ENCODE data around the gene ILRUN. TPM values are rescaled to one million over a fixed set of nuclear protein-coding genes. Genes with fewer than 3 reads are reported as not detected.
A peak's percentile ranks its signal among the peaks of the same experiment; 100 is the strongest.
"Not testable (repeated sequence)": the region's sequence is repeated elsewhere in the genome, so short reads cannot be mapped to it uniquely, and the experiment has no call there.

ILRUN gene
- polyA plus RNA-seq, 1 donor (not counting 4 experiments of a cell fraction or from before 2014, with no cell fraction given), result 64.1 TPM

- peak; percentile 5 for FAIRE-seq
- H3K4me1 ChIP-seq (ENCODE audit: control insufficient read depth, extremely low read depth, insufficient read depth, low read length), result peaks cover 36% of the 10 kb centered on the region
These were observed 37.8 kb downstream of the ILRUN start for GRCh38 chr6:34658605-34659265.

GRCh38 chr6:34657979-34658480, 38.5 kb downstream of the ILRUN start:
- peak overlapping the region in 2 of 3 experiments; percentile 65 to 71 for H3K4me3 ChIP-seq (ENCODE audit: control insufficient read depth in 2 of 3, extremely low read depth in 1 of 3, insufficient read depth in 2 of 3, low read depth in 1 of 3, low read length in 3 of 3)
- peaks cover 10 to 11% of the 10 kb centered on the region in 2 experiments for H3K36me3 ChIP-seq (ENCODE audit: control insufficient read depth in 2 of 2, extremely low read depth in 1 of 2, insufficient read depth in 2 of 2, low read length in 2 of 2)
- H2AFZ ChIP-seq (ENCODE audit: control insufficient read depth, low read length), result peak overlapping the region; percentile 49
- H3K27ac ChIP-seq (ENCODE audit: control insufficient read depth, insufficient read depth, low read length), result peak overlapping the region; percentile 95
- H3K4me1 ChIP-seq (ENCODE audit: control insufficient read depth, extremely low read depth, insufficient read depth, low read length), result peaks cover 34% of the 10 kb centered on the region
- H3K9ac ChIP-seq (ENCODE audit: control insufficient read depth, extremely low read depth, insufficient read depth, low read length), result peak overlapping the region; percentile 79
- dilution Hi-C loops (cut with MboI; ENCODE audit: extremely low pct_ligation_motif_present, low sequenced_read_pairs); H4K20me1 ChIP-seq (ENCODE audit: control insufficient read depth, extremely low read depth, insufficient read depth, low read length); H3K9me3 ChIP-seq (ENCODE audit: control insufficient read depth, low read depth, low read length); FAIRE-seq; H3K27me3 ChIP-seq (ENCODE audit: control insufficient read depth, extremely low read depth, insufficient read depth, low read length); H3K9me1 ChIP-seq (ENCODE audit: control insufficient read depth, extremely low read depth, insufficient read depth, low read length); DNase-seq (ENCODE audit: low read depth, low spot score): not testable (repeated sequence)
- H3K79me2 ChIP-seq (ENCODE audit: control insufficient read depth, insufficient read depth, low read length), result peaks cover 83% of the 10 kb centered on the region
- H3K4me2 ChIP-seq (ENCODE audit: control insufficient read depth, extremely low read depth, insufficient read depth, low read depth, low read length), result peak overlapping the region; percentile 99

More at GRCh38 chr6:34658605-34659265, 37.8 kb downstream of the ILRUN start:
- dilution Hi-C loops (cut with MboI; ENCODE audit: extremely low pct_ligation_motif_present, low sequenced_read_pairs), result no loop called here
- Histone ChIP-seq H3K79me2 (ENCODE audit: control insufficient read depth, insufficient read depth, low read length) (peaks cover 85% of the 10 kb centered on the region), H3K27ac (ENCODE audit: control insufficient read depth, insufficient read depth, low read length) (peak overlapping the region; percentile 95), H3K9ac (ENCODE audit: control insufficient read depth, extremely low read depth, insufficient read depth, low read length) (no peak overlapping the region), H3K36me3 (ENCODE audit: control insufficient read depth in 2 of 2, extremely low read depth in 1 of 2, insufficient read depth in 2 of 2, low read length in 2 of 2) (peaks cover 5 to 6% of the 10 kb centered on the region in 2 experiments), H3K4me2 (ENCODE audit: control insufficient read depth, extremely low read depth, insufficient read depth, low read depth, low read length) (peak overlapping the region; percentile 43), H4K20me1 (ENCODE audit: control insufficient read depth, extremely low read depth, insufficient read depth, low read length) (no peaks in the 10 kb centered on the region), H3K27me3 (ENCODE audit: control insufficient read depth, extremely low read depth, insufficient read depth, low read length) (no peaks in the 10 kb centered on the region), H3K4me3 (ENCODE audit: control insufficient read depth in 2 of 3, extremely low read depth in 1 of 3, insufficient read depth in 2 of 3, low read depth in 1 of 3, low read length in 3 of 3) (no peak overlapping the region), H3K9me1 (ENCODE audit: control insufficient read depth, extremely low read depth, insufficient read depth, low read length) (no peaks in the 10 kb centered on the region), H3K9me3 (ENCODE audit: control insufficient read depth, low read depth, low read length) (no peaks in the 10 kb centered on the region), H2AFZ (ENCODE audit: control insufficient read depth, low read length) (no peak overlapping the region)
- TF ChIP-seq CTCF (optimal IDR thresholded peaks at IDR 0.05 in 1 of 3, IDR thresholded peaks at IDR 0.05 in 1 of 3, conservative IDR thresholded peaks at IDR 0.05 in 1 of 3; ENCODE audit: extremely low read depth in 1 of 3, insufficient read depth in 2 of 3, low read length in 3 of 3) (no peak), EZH2 (IDR thresholded peaks at IDR 0.05; ENCODE audit: low read length) (no peak)
- DNase-seq (ENCODE audit: low read depth, low spot score), result no peak
